Stimulated activated naive CD4-positive, alpha-beta T cell (primary cell): ENCODE data around the gene MRC1.
"Not testable (repeated sequence)": the region's sequence is repeated elsewhere in the genome, so short reads cannot be mapped to it uniquely, and the experiment has no call there.

Experiments
- DNase-seq, 6 experiments: peaks; one replicate each; lab custom pipeline; 2025; lab: John Stamatoyannopoulos, UW

MRC1 gene

DNA sequence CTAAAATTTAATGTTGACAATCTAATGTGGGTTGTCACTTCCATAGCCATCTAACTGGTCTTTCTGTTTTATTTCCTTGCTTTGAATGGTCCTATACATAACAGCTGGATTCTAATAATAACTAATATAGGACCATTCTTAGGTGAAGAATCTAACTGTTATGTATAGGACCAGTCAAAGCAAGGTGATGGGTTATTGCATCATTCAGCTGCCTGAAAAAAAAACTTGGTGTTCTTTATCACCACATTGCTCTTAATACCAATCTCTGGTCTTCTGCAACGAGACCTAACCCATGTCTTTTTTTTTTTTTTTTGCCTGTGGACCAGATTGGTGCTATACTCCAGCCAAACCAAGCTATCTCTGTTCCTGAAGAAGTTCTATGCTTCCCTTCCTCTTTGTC lies 96.9 kb downstream of the MRC1 start:
- DNase-seq = no peak

DNA sequence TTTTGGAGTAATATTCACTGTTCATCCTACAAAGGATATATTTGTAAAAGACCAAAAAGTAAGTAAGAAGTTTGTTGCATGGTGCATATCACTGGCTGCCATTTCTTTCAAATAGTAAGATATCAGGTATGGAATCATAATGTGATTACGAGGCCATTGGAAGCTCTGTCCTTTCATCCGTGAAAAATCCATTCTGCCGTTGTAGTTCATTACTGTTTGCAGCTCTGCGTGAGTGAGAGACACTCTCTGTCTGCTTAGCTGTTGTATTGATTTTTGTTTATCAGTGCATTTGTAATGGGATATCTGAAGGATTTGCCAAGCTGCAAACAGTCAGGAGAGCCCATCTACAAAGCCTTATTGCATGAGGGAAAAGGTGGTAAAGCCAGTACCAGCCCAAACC lies 98.5 kb downstream of the MRC1 start:
- no peak for DNase-seq

DNA sequence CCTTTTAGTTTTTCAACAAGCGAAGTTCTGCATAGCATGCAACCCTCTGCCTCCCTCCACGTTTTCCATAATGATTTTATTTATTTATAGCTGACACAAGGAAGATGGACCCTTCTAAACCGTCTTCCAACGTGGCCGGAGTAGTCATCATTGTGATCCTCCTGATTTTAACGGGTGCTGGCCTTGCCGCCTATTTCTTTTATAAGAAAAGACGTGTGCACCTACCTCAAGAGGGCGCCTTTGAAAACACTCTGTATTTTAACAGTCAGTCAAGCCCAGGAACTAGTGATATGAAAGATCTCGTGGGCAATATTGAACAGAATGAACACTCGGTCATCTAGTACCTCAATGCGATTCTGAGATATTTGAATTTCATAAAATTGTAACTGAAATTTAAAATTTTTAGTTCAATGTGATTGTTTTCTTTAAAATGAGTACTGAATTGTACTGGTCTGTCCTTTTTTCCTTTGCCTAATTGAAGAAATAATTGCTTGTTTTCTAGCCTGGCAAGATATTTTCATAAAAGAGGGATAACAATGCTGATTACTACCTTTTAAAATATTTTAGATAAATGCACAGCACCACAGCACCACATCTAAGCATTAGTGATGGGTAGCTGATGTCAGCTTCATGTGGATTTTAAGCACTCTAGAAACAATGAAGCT lies 101.1 kb downstream of the MRC1 start:
- no peak for DNase-seq

- DNase-seq = no peak
These were observed 103.6 kb downstream of the MRC1 start for GRCh38 chr10:17912754-17913153.

GRCh38 chr10:17913604-17914003 lies 104.5 kb downstream of the MRC1 start:
- no peak for DNase-seq

DNA sequence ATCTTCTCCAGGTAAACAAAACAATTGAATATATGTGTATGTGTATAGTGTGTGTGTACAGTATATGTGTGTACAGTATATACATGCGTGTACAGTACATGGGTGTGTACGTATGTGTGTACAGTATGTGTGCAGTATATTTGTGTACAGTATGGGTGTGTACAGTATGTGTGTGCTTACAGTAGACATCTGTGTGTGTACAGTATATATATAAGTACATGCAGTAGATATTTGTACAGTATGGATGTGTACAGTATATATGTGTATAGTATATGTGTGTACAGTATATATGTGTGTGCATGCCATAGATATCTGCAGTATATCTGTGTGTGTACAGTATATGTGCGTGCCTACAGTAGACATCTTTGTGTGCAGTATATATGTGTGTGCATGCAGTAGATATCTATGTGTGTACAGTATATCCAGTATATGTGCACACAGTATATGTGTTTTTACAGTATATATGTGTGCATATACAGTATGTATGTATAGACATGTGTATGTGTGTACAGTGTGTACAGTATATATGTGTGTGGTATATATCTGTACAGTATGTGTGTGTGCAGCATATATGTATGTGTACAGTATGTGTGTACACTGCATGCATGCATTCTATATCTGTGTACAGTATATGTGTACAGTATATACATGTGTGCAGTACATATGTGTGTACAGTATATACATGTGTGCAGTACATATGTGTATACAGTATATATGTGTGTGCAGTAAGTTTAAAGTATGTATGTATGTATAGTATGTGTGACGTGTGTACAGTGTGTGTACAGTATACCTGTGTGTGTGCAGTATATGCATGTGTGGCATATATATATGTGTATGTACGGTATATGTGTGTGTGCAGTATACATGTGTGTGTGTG lies 105.3 kb downstream of the MRC1 start:
- DNase-seq = no peak

DNA sequence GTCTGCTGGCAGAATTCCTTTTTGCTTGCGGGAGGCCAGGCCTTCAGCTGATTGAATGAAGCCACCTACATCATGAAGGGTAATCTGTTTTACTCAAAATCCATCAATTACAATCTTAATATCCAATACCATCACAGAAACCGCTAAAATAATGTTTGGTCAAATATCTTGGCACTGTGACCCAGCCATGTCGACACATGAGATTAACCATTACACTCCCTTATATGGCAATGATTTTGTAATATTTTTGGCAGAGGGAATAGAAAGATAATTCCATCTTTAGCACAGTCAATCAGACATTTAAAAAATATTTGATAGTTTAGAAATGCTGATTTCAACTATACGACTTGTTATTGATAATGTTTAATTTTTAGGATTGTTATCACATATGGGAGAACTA lies 106.0 kb downstream of the MRC1 start:
- no peak for DNase-seq

DNA sequence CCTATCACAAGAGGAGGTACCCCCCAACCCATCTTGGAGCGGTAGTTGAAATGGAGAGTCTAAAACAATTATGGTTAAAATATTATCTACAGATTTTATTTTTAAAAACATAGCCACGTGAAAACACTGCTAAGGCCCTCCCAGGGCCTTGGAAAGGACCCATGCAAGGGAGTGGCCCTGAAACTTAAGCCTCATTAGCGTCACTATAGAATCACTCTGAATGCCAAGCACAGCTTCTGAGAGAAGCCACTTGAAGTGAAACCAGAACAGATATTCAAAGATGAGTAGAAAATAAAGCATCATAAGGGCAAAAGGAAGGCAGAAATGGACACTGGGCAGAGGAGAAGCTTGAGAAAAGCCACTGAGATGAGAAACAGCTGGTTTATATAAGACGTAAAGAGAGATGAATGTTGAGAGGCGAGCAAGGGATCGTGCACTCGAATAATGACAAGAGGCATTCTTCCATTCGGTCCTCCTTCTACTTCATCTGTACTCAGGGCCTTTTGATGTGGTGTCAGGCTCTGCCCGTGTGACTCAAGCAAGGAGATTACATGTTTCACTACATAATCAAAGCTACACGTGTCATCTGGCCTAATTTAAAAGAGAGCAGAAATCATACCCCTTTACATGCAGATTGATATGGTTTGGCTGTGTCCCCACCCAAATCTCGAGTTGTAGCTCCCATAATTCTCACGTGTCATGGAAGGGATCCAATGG lies 109.2 kb downstream of the MRC1 start:
- no peak for DNase-seq

DNA sequence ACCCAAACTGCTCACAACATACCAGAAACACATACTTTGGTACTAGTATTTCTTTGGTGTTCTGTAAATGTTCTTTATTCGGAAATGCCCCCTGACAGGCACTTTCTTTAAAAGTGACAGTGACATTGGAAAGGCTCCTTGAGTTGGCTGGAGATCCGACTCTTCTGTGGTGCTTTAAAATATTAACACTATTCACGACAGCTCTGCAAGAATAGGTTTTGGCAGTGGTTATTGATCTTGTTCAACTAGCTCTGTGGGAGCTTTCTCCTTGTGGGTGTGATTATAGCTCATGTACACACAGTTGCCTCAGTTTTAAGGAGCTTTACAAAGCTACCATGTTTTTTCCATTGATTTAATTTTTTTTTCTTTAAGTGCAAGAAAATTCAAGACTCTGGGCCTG lies 112.2 kb downstream of the MRC1 start:
- DNase-seq = no peak

- DNase-seq = no peak
These were observed 114.6 kb downstream of the MRC1 start for GRCh38 chr10:17923728-17924127.

DNA sequence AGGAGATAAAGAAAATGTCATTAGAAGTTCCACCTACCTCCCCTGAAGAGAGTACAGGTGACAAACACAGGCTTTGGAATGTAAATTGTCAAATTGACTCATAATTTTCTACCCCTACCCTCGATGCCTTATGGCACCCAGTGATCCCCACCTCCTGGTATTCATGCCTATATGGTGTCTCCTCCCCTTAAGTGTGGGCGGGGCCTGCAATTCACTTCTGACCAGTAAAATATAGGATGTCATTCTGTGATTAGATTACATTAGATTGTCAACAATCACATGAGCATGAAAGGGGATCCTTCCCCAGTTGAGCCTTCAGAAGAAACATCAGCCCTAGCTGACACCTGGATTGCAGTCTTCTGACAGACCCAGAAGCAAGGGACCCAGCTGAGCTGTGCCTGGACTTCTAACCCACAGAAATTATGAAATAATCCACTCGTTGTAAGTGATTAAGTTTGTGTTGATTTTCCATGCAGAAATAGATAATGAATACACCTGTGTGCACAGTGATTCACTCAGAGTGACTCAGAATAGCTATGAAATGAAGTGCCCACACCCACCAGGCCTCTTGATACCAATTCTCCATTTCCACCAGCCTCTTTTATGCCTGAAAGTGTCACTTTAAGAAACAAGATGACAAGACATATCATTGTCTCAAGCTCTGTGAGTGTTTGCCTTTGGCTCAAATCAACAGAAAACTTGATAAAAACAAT lies 134.0 kb downstream of the MRC1 start:
- no peak for DNase-seq

GRCh38 chr10:17950269-17950668 lies 141.1 kb downstream of the MRC1 start:
- DNase-seq = not testable (repeated sequence)

GRCh38 chr10:17950726-17951125 lies 141.6 kb downstream of the MRC1 start:
- no peak for DNase-seq

- no peak for DNase-seq
These were observed 142.8 kb downstream of the MRC1 start, which contains the start of gene SLC39A12 for GRCh38 chr10:17951868-17952371. Gene SLC39A12, plus strand, starts transcription at chr10:17951918. Its CDS starts 1,359 bp downstream, at chr10:17953277.

DNA sequence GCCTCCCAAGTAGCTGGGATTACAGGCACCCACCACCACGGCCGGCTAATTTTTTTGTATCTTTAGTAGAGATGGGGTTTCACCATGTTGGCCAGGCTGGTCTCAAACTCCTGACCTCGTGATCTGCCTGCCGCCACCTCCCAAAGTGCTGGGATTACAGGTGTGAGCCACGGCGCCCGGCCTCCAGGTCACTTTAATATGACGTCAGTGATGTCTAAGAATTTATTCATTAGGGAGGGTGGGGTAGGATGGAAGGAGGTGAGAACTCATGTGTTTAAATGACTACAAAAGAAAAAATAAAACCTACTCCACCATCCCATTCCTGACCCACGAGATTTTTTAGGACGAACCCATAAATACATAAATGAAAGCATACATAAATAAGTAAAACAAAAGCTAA lies 145.2 kb downstream of the MRC1 start:
- DNase-seq = not testable (repeated sequence)

- DNase-seq = no peak
These were observed 145.7 kb downstream of the MRC1 start for GRCh38 chr10:17954861-17955260.

GRCh38 chr10:17958049-17958448 lies 148.9 kb downstream of the MRC1 start:
- no peak for DNase-seq

DNA sequence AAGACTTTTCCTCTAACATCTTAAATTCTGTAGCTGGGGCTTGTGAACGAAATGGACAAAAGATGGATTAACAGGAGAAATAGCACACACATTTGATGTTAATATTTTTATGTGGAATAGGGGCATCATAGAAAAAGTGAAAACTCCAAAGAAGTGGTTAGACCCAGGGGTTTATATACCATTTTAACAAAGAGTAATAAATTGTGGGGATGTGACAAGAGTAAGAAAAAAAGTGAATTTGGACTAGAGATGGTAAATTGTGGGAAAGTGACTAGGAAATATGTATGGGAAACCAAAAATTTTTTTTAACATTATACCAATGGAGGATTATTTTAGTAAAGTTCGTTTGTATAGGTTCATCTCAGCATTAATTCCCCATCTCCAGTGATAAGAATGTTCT lies 150.7 kb downstream of the MRC1 start:
- no peak for DNase-seq
